HepG2 (cell line): ENCODE measurements around the gene CARS2. TPM values are rescaled to one million over a fixed set of nuclear protein-coding genes. Genes with fewer than 3 reads are reported as not detected.
A peak's percentile ranks its signal among the peaks of the same experiment; 100 is the strongest.

Experiments used
- AHR ChIP-seq: IDR thresholded peaks from 2 replicates; pipeline ENCODE4 v1.6.1; 2018; ENCODE audit warnings: missing genetic modification reagents, missing compliant biosample characterization
- EZH2 ChIP-seq: conservative IDR thresholded peaks from 2 replicates; pipeline ENCODE4 v1.6.1; 2012; ENCODE audit warnings: mild to moderate bottlenecking, low read depth, low read length, moderate library complexity
- KLF12 ChIP-seq: sonication (generic); formaldehyde crosslinking; IDR thresholded peaks from 2 replicates; pipeline ENCODE4 v1.4.0; 2020; ENCODE audit warnings: missing genetic modification reagents, borderline replicate concordance
- MAFK ChIP-seq, 2 experiments: IDR thresholded peaks in 1 of 2; conservative IDR thresholded peaks in 1 of 2; 2 replicates each; pipeline ENCODE4 v1.6.1; 2011; ENCODE audit warnings: improper control_type of control experiment in 2 of 2, low read length in 2 of 2
- RNF2 ChIP-seq: fragments of 450-650 bp; conservative IDR thresholded peaks from 2 replicates; pipeline ENCODE4 v1.6.1; 2016; ENCODE audit warnings: low read depth
- SMC3 ChIP-seq: IDR thresholded peaks from 2 replicates; pipeline ENCODE4 v1.6.1; 2011; ENCODE audit warnings: low read length, improper control_type of control experiment
- SP1 ChIP-seq, 2 experiments: fragments of 450-650 bp in 1 of 2; sonication (generic) in 1 of 2; formaldehyde crosslinking in 1 of 2; IDR thresholded peaks; 2 replicates each; pipeline versions ENCODE4 v1.4.0 to v1.6.1; 2016 to 2020; ENCODE audit warnings: missing genetic modification reagents in 1 of 2
- SSRP1 ChIP-seq: IDR thresholded peaks from 2 replicates; pipeline ENCODE4 v1.6.1; 2016; ENCODE audit warnings: control low read depth
- TEAD2 ChIP-seq: sonication (generic); formaldehyde crosslinking; IDR thresholded peaks from 2 replicates; pipeline ENCODE4 v1.9.0; 2021; ENCODE audit warnings: missing genetic modification reagents
- THYN1 ChIP-seq: sonication (generic); formaldehyde crosslinking; IDR thresholded peaks from 2 replicates; pipeline ENCODE4 v1.8.1; 2023; ENCODE audit warnings: low read depth, mild to moderate bottlenecking, moderate library complexity, missing genetic modification reagents, borderline replicate concordance
- TOPORS ChIP-seq: sonication (generic); formaldehyde crosslinking; IDR thresholded peaks from 2 replicates; pipeline ENCODE4 v1.8.0; 2023; ENCODE audit warnings: mild to moderate bottlenecking, missing genetic modification reagents
- YEATS2 ChIP-seq: sonication (generic); formaldehyde crosslinking; IDR thresholded peaks from 2 replicates; pipeline ENCODE4 v1.4.0; 2020; ENCODE audit warnings: missing genetic modification reagents, borderline replicate concordance
- ZBTB38 ChIP-seq: sonication (generic); formaldehyde crosslinking; IDR thresholded peaks from 2 replicates; pipeline ENCODE4 v1.5.1; 2020; ENCODE audit warnings: mild to moderate bottlenecking, missing genetic modification reagents
- ZFP90 ChIP-seq: sonication (generic); formaldehyde crosslinking; IDR thresholded peaks from 2 replicates; pipeline ENCODE4 v1.8.0; 2022; ENCODE audit warnings: missing genetic modification reagents, mild to moderate bottlenecking, inconsistent platforms, borderline replicate concordance
- ZMYM3 ChIP-seq: sonication (generic); formaldehyde crosslinking; IDR thresholded peaks from 2 replicates; pipeline ENCODE4 v1.5.1; 2020; ENCODE audit warnings: mild to moderate bottlenecking, missing genetic modification reagents
- ZNF256 ChIP-seq: sonication (generic); formaldehyde crosslinking; conservative IDR thresholded peaks from 2 replicates; pipeline ENCODE4 v1.4.0; 2020; ENCODE audit warnings: missing genetic modification reagents
- ZNF263 ChIP-seq: sonication (generic); formaldehyde crosslinking; IDR thresholded peaks from 2 replicates; pipeline ENCODE4 v1.4.0; 2020; ENCODE audit warnings: missing genetic modification reagents
- ZNF292 ChIP-seq: sonication (generic); formaldehyde crosslinking; IDR thresholded peaks from 2 replicates; pipeline ENCODE4 v1.8.1; 2022; ENCODE audit warnings: mild to moderate bottlenecking, low read depth, missing genetic modification reagents, borderline replicate concordance
- ZNF3 ChIP-seq: IDR thresholded peaks from 2 replicates; pipeline ENCODE4 v1.7.0; 2017; ENCODE audit warnings: inconsistent platforms
- ZNF383 ChIP-seq: sonication (generic); formaldehyde crosslinking; IDR thresholded peaks from 2 replicates; pipeline ENCODE4 v1.4.0; 2020; ENCODE audit warnings: missing genetic modification reagents, mild to moderate bottlenecking, borderline replicate concordance
- ZNF431 ChIP-seq: sonication (generic); formaldehyde crosslinking; IDR thresholded peaks from 2 replicates; pipeline ENCODE4 v1.9.0; 2022; ENCODE audit warnings: missing genetic modification reagents, low read depth, mild to moderate bottlenecking, borderline replicate concordance
- ZNF460 ChIP-seq: sonication (generic); formaldehyde crosslinking; IDR thresholded peaks from 2 replicates; pipeline ENCODE4 v1.5.1; 2020; ENCODE audit warnings: missing genetic modification reagents, mild to moderate bottlenecking, borderline replicate concordance
- ZNF841 ChIP-seq: sonication (generic); formaldehyde crosslinking; IDR thresholded peaks from 2 replicates; pipeline ENCODE4 v1.8.1; 2023; ENCODE audit warnings: missing genetic modification reagents, borderline replicate concordance
- polyA plus RNA-seq, 8 experiments: library from polyadenylated mRNA; depleted of rRNA in 3 of 8; stranded (reverse) in 7 of 8; unstranded in 1 of 8; fragments of >200 nt; fragmentation: Illumina TruSeq in 4 of 8; extraction: Trizol in 4 of 8; gene quantifications; 2 replicates each; pipeline versions ENCODE4 v1.2.1 to v1.2.3, GENCODE V29; 2011 to 2016; ENCODE audit warnings: low read depth in 4 of 8, missing spikeins in 1 of 8, mixed read lengths in 1 of 8; ENCODE audit not compliant: insufficient read depth in 1 of 8
- total RNA-seq, 5 experiments: library from RNA; depleted of rRNA; stranded (reverse); fragments of >200 nt; fragmentation: Illumina TruSeq; extraction: Trizol; gene quantifications; 2 replicates each; pipeline ENCODE4 v1.2.3, GENCODE V29; 2016; ENCODE audit warnings: low read depth in 1 of 5
- TF ChIP-seq, protein P1 (sequence below): sonication (generic); formaldehyde crosslinking; IDR thresholded peaks from 2 replicates; pipeline ENCODE4 v1.5.0; 2020; ENCODE audit warnings: missing genetic modification reagents
- TF ChIP-seq, protein P2 (sequence below): IDR thresholded peaks from 2 replicates; pipeline ENCODE4 v1.6.1; 2016; ENCODE audit warnings: mild to moderate bottlenecking, missing biosample characterization, missing genetic modification reagents
- TF ChIP-seq, protein P3 (sequence below), 2 experiments: fragments of 450-650 bp in 1 of 2; sonication (generic) in 1 of 2; formaldehyde crosslinking; IDR thresholded peaks; 2 replicates each; pipeline versions ENCODE4 v1.5.0 to v1.8.0; 2020 to 2022; ENCODE audit warnings: mild to moderate bottlenecking in 1 of 2, missing genetic modification reagents in 1 of 2
- TF ChIP-seq, protein P4 (sequence below): sonication (generic); formaldehyde crosslinking; conservative IDR thresholded peaks from 2 replicates; pipeline ENCODE4 v1.4.0; 2020; ENCODE audit warnings: missing genetic modification reagents
- TF ChIP-seq, protein P5 (sequence below): sonication (generic); formaldehyde crosslinking; IDR thresholded peaks from 2 replicates; pipeline ENCODE4 v1.4.0; 2020; ENCODE audit warnings: missing genetic modification reagents; ENCODE audit errors: not compliant biosample characterization

CARS2 gene
- total and polyA plus RNA-seq, 2 of the 13 experiments (the other 11 are each of a cell fraction or from before 2014, with no cell fraction given) = 41.1 to 59.3 TPM

DNA sequence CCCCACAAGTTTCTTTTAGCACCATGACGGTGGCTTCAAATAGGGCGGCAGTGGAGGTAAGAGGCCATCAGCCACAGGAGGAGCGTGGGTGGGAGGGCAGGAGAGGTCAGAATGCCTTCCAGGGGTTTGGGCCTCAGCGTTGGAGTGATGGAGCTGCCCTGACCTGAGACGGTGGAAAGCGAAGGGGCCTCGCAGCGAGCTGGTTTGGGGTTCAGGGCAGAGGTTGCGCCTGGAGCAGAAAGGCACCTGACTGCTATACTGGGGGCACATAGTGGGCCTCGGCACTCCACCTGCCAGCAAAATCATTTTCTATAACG, 91.0 kb downstream of the CARS2 start (continued):
- TF ChIP-seq, protein P1, sequence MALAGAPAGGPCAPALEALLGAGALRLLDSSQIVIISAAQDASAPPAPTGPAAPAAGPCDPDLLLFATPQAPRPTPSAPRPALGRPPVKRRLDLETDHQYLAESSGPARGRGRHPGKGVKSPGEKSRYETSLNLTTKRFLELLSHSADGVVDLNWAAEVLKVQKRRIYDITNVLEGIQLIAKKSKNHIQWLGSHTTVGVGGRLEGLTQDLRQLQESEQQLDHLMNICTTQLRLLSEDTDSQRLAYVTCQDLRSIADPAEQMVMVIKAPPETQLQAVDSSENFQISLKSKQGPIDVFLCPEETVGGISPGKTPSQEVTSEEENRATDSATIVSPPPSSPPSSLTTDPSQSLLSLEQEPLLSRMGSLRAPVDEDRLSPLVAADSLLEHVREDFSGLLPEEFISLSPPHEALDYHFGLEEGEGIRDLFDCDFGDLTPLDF (CRISPR knock-in tag) = no peak
- TF ChIP-seq, protein P2, sequence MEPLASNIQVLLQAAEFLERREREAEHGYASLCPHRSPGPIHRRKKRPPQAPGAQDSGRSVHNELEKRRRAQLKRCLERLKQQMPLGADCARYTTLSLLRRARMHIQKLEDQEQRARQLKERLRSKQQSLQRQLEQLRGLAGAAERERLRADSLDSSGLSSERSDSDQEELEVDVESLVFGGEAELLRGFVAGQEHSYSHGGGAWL (CRISPR knock-in tag) = no peak
- TF ChIP-seq ZBTB38 (CRISPR knock-in tag) (peak; percentile 91; the same call in 1 of the 2 replicates), SMC3 (no peak), YEATS2 (CRISPR knock-in tag) (no peak), AHR (CRISPR knock-in tag) (no peak), RNF2 (no peak), TEAD2 (no peak), EZH2 (no peak), ZNF431 (CRISPR knock-in tag) (peak; percentile 55; the same call in 1 of the 2 replicates), ZNF460 (CRISPR knock-in tag) (no peak), SSRP1 (no peak), ZNF3 (CRISPR knock-in tag) (no peak), SP1 (IDR thresholded peaks at IDR 0.05) (no peak), SP1 (CRISPR knock-in tag; IDR thresholded peaks at IDR 0.05) (no peak), ZFP90 (CRISPR knock-in tag) (0 out of 2 replicates have a peak, but pooled peaks have one; percentile 64), KLF12 (CRISPR knock-in tag) (no peak), TOPORS (CRISPR knock-in tag) (no peak), ZNF841 (no peak), ZMYM3 (no peak), ZNF256 (CRISPR knock-in tag) (no peak), MAFK (conservative IDR thresholded peaks at IDR 0.05 in 1 of 2, IDR thresholded peaks at IDR 0.05 in 1 of 2; ENCODE audit: low read length in 2 of 2) (no peak), ZNF383 (CRISPR knock-in tag) (no peak), ZNF263 (CRISPR knock-in tag) (0 out of 2 replicates have a peak, but pooled peaks have one; percentile 15), THYN1 (CRISPR knock-in tag) (no peak), ZNF292 (no peak)
- TF ChIP-seq, protein P3, sequence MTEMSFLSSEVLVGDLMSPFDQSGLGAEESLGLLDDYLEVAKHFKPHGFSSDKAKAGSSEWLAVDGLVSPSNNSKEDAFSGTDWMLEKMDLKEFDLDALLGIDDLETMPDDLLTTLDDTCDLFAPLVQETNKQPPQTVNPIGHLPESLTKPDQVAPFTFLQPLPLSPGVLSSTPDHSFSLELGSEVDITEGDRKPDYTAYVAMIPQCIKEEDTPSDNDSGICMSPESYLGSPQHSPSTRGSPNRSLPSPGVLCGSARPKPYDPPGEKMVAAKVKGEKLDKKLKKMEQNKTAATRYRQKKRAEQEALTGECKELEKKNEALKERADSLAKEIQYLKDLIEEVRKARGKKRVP (CRISPR knock-in tag; IDR thresholded peaks at IDR 0.05) = no peak
- TF ChIP-seq, protein P4, sequence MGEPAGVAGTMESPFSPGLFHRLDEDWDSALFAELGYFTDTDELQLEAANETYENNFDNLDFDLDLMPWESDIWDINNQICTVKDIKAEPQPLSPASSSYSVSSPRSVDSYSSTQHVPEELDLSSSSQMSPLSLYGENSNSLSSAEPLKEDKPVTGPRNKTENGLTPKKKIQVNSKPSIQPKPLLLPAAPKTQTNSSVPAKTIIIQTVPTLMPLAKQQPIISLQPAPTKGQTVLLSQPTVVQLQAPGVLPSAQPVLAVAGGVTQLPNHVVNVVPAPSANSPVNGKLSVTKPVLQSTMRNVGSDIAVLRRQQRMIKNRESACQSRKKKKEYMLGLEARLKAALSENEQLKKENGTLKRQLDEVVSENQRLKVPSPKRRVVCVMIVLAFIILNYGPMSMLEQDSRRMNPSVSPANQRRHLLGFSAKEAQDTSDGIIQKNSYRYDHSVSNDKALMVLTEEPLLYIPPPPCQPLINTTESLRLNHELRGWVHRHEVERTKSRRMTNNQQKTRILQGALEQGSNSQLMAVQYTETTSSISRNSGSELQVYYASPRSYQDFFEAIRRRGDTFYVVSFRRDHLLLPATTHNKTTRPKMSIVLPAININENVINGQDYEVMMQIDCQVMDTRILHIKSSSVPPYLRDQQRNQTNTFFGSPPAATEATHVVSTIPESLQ (CRISPR knock-in tag) = no peak
- TF ChIP-seq, protein P5, sequence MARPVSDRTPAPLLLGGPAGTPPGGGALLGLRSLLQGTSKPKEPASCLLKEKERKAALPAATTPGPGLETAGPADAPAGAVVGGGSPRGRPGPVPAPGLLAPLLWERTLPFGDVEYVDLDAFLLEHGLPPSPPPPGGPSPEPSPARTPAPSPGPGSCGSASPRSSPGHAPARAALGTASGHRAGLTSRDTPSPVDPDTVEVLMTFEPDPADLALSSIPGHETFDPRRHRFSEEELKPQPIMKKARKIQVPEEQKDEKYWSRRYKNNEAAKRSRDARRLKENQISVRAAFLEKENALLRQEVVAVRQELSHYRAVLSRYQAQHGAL (CRISPR knock-in tag) = no peak
